HepG2 (cell line): Measurements from ENCODE around the gene GLB1L. TPM values are rescaled to one million over a fixed set of nuclear protein-coding genes. Genes with fewer than 3 reads are reported as not detected.

Experiments used
- BCL6 ChIP-seq: IDR thresholded peaks from 2 replicates; pipeline ENCODE4 v1.6.1; 2016; ENCODE audit warnings: missing genetic modification reagents, missing compliant biosample characterization
- FOXA3 ChIP-seq: IDR thresholded peaks from 2 replicates; pipeline ENCODE4 v1.6.1; 2016; ENCODE audit warnings: missing genetic modification reagents, missing compliant biosample characterization
- HOXD1 ChIP-seq: sonication (generic); formaldehyde crosslinking; IDR thresholded peaks from 2 replicates; pipeline ENCODE4 v1.5.0; 2020; ENCODE audit warnings: missing genetic modification reagents
- SIN3B ChIP-seq: fragments of 150-350 bp; IDR thresholded peaks from 2 replicates; pipeline ENCODE4 v1.6.1; 2014; ENCODE audit warnings: low read length
- SIX4 ChIP-seq: sonication (generic); formaldehyde crosslinking; IDR thresholded peaks from 2 replicates; pipeline ENCODE4 v1.4.0; 2020; ENCODE audit warnings: missing genetic modification reagents
- SMARCE1 ChIP-seq: fragments of 450-650 bp; IDR thresholded peaks from 2 replicates; pipeline ENCODE4 v1.6.1; 2017; ENCODE audit warnings: borderline replicate concordance
- TOPORS ChIP-seq: sonication (generic); formaldehyde crosslinking; IDR thresholded peaks from 2 replicates; pipeline ENCODE4 v1.8.0; 2023; ENCODE audit warnings: mild to moderate bottlenecking, missing genetic modification reagents
- ZNF180 ChIP-seq: sonication (generic); formaldehyde crosslinking; IDR thresholded peaks from 2 replicates; pipeline ENCODE4 v1.4.0; 2020; ENCODE audit warnings: low read depth, missing genetic modification reagents, borderline replicate concordance
- ZNF367 ChIP-seq: sonication (generic); formaldehyde crosslinking; IDR thresholded peaks from 2 replicates; pipeline ENCODE4 v1.4.0; 2020; ENCODE audit warnings: missing genetic modification reagents, borderline replicate concordance
- ZNF564 ChIP-seq: sonication (generic); formaldehyde crosslinking; IDR thresholded peaks from 2 replicates; pipeline ENCODE4 v1.8.1; 2023; ENCODE audit warnings: mild to moderate bottlenecking, missing genetic modification reagents
- ZNF672 ChIP-seq: sonication (generic); formaldehyde crosslinking; IDR thresholded peaks from 2 replicates; pipeline ENCODE4 v1.8.1; 2022; ENCODE audit warnings: missing genetic modification reagents
- ZNF713 ChIP-seq: sonication (generic); formaldehyde crosslinking; IDR thresholded peaks from 2 replicates; pipeline ENCODE4 v1.4.0; 2020; ENCODE audit warnings: mild to moderate bottlenecking, missing genetic modification reagents
- polyA plus RNA-seq, 8 experiments: library from polyadenylated mRNA; depleted of rRNA in 3 of 8; stranded (reverse) in 7 of 8; unstranded in 1 of 8; fragments of >200 nt; fragmentation: Illumina TruSeq in 4 of 8; extraction: Trizol in 4 of 8; gene quantifications; 2 replicates each; pipeline versions ENCODE4 v1.2.1 to v1.2.3, GENCODE V29; 2011 to 2016; ENCODE audit warnings: low read depth in 4 of 8, missing spikeins in 1 of 8, mixed read lengths in 1 of 8; ENCODE audit not compliant: insufficient read depth in 1 of 8
- total RNA-seq, 5 experiments: library from RNA; depleted of rRNA; stranded (reverse); fragments of >200 nt; fragmentation: Illumina TruSeq; extraction: Trizol; gene quantifications; 2 replicates each; pipeline ENCODE4 v1.2.3, GENCODE V29; 2016; ENCODE audit warnings: low read depth in 1 of 5
- TF ChIP-seq, protein P1 (sequence below): IDR thresholded peaks from 2 replicates; pipeline ENCODE4 v1.6.1; 2016; ENCODE audit warnings: missing compliant biosample characterization, missing genetic modification reagents, borderline replicate concordance
- TF ChIP-seq, protein P2 (sequence below): sonication (generic); formaldehyde crosslinking; IDR thresholded peaks from 2 replicates; pipeline ENCODE4 v1.4.0; 2020; ENCODE audit warnings: missing genetic modification reagents; ENCODE audit errors: not compliant biosample characterization
- TF ChIP-seq, protein P3 (sequence below): sonication (generic); formaldehyde crosslinking; IDR thresholded peaks from 2 replicates; pipeline ENCODE4 v1.4.0; 2020; ENCODE audit warnings: missing genetic modification reagents, borderline replicate concordance
- TF ChIP-seq, protein P4 (sequence below): sonication (generic); formaldehyde crosslinking; IDR thresholded peaks from 2 replicates; pipeline ENCODE4 v1.5.0; 2020; ENCODE audit warnings: missing genetic modification reagents, mild to moderate bottlenecking, borderline replicate concordance
- TF ChIP-seq, protein P5 (sequence below): sonication (generic); formaldehyde crosslinking; IDR thresholded peaks from 2 replicates; pipeline ENCODE4 v1.4.0; 2020; ENCODE audit warnings: missing genetic modification reagents
- TF ChIP-seq, protein P6 (sequence below): sonication (generic); formaldehyde crosslinking; IDR thresholded peaks from 2 replicates; pipeline ENCODE4 v1.4.0; 2020; ENCODE audit warnings: mild to moderate bottlenecking, missing genetic modification reagents, borderline replicate concordance

GLB1L gene
- total and polyA plus RNA-seq, 2 of the 13 experiments (the other 11 are each of a cell fraction or from before 2014, with no cell fraction given): 6.8 to 7.3 TPM

DNA sequence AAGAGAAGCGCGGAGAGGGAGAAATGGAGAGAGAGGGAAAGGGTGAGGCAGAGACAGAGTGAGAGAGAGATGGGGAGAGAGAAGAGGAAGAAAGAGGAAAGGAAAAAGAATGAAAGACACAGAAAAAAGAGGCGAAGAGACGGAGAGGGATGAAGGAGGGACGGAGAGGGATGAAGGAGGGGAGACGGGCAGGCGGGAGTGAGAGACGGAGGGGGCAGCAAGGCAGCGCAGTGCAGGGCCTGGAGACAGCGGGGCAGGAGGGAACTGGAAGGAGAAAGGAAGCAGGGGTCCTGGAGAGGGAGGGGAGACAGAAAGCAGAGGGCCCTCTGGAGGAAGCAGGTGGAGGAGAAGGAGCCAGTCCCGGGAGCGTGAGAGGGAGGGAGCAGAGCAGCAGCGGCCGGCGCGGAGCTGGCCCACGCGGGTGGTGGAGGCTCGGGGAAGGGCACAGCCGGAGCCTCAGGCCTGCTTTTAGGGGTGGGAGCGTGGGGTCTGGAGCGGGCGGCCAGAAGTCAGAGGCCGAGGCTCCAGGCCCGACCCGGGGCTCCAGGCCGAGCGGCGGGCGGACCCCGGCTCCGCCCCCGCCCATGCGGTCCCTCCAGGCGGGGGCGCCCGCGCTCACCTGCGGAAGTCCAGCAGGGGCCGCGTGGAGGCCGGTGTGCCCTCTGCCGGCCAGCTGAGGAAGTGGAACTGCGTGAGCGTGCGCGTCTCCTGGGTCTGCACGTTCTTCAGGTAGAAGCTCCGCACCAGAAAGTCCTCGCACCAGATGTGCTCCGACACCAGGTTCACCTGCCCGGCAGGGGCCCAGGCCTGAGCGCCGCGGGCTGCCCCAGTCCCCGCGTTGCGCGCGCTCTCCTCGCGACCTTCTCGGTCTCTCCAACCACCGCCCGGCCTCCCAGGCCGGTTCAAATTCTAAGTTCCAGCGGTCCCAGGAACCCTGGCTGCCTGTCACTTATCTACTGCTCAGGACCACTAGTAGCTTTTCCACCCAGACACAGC, 49.4 kb upstream of the GLB1L start (continued):
- TF ChIP-seq, protein P1, sequence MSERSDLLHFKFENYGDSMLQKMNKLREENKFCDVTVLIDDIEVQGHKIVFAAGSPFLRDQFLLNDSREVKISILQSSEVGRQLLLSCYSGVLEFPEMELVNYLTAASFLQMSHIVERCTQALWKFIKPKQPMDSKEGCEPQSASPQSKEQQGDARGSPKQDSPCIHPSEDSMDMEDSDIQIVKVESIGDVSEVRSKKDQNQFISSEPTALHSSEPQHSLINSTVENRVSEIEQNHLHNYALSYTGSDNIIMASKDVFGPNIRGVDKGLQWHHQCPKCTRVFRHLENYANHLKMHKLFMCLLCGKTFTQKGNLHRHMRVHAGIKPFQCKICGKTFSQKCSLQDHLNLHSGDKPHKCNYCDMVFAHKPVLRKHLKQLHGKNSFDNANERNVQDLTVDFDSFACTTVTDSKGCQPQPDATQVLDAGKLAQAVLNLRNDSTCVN (CRISPR knock-in tag): peak; percentile 63; the same call in 1 of the 2 replicates
- TF ChIP-seq TOPORS (CRISPR knock-in tag) (peak; percentile 80; the same call in 1 of the 2 replicates), ZNF367 (0 out of 2 replicates have a peak, but pooled peaks have one; percentile 71), ZNF713 (CRISPR knock-in tag) (no peak; the same call in 1 of the 2 replicates), FOXA3 (CRISPR knock-in tag) (peak; percentile 74), ZNF672 (CRISPR knock-in tag) (no peak), SMARCE1 (no peak), SIX4 (no peak), BCL6 (CRISPR knock-in tag) (peak; percentile 69), ZNF564 (CRISPR knock-in tag) (no peak), HOXD1 (no peak; the same call in 1 of the 2 replicates), ZNF180 (CRISPR knock-in tag) (no peak), SIN3B (no peak)
- TF ChIP-seq, protein P2, sequence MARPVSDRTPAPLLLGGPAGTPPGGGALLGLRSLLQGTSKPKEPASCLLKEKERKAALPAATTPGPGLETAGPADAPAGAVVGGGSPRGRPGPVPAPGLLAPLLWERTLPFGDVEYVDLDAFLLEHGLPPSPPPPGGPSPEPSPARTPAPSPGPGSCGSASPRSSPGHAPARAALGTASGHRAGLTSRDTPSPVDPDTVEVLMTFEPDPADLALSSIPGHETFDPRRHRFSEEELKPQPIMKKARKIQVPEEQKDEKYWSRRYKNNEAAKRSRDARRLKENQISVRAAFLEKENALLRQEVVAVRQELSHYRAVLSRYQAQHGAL (CRISPR knock-in tag): no peak
- TF ChIP-seq, protein P3, sequence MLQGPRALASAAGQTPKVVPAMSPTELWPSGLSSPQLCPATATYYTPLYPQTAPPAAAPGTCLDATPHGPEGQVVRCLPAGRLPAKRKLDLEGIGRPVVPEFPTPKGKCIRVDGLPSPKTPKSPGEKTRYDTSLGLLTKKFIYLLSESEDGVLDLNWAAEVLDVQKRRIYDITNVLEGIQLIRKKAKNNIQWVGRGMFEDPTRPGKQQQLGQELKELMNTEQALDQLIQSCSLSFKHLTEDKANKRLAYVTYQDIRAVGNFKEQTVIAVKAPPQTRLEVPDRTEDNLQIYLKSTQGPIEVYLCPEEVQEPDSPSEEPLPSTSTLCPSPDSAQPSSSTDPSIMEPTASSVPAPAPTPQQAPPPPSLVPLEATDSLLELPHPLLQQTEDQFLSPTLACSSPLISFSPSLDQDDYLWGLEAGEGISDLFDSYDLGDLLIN: no peak
- TF ChIP-seq, protein P4, sequence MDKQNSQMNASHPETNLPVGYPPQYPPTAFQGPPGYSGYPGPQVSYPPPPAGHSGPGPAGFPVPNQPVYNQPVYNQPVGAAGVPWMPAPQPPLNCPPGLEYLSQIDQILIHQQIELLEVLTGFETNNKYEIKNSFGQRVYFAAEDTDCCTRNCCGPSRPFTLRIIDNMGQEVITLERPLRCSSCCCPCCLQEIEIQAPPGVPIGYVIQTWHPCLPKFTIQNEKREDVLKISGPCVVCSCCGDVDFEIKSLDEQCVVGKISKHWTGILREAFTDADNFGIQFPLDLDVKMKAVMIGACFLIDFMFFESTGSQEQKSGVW: no peak
- TF ChIP-seq, protein P5, sequence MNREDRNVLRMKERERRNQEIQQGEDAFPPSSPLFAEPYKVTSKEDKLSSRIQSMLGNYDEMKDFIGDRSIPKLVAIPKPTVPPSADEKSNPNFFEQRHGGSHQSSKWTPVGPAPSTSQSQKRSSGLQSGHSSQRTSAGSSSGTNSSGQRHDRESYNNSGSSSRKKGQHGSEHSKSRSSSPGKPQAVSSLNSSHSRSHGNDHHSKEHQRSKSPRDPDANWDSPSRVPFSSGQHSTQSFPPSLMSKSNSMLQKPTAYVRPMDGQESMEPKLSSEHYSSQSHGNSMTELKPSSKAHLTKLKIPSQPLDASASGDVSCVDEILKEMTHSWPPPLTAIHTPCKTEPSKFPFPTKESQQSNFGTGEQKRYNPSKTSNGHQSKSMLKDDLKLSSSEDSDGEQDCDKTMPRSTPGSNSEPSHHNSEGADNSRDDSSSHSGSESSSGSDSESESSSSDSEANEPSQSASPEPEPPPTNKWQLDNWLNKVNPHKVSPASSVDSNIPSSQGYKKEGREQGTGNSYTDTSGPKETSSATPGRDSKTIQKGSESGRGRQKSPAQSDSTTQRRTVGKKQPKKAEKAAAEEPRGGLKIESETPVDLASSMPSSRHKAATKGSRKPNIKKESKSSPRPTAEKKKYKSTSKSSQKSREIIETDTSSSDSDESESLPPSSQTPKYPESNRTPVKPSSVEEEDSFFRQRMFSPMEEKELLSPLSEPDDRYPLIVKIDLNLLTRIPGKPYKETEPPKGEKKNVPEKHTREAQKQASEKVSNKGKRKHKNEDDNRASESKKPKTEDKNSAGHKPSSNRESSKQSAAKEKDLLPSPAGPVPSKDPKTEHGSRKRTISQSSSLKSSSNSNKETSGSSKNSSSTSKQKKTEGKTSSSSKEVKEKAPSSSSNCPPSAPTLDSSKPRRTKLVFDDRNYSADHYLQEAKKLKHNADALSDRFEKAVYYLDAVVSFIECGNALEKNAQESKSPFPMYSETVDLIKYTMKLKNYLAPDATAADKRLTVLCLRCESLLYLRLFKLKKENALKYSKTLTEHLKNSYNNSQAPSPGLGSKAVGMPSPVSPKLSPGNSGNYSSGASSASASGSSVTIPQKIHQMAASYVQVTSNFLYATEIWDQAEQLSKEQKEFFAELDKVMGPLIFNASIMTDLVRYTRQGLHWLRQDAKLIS: peak; percentile 77; the same call in 1 of the 2 replicates
- TF ChIP-seq, protein P6, sequence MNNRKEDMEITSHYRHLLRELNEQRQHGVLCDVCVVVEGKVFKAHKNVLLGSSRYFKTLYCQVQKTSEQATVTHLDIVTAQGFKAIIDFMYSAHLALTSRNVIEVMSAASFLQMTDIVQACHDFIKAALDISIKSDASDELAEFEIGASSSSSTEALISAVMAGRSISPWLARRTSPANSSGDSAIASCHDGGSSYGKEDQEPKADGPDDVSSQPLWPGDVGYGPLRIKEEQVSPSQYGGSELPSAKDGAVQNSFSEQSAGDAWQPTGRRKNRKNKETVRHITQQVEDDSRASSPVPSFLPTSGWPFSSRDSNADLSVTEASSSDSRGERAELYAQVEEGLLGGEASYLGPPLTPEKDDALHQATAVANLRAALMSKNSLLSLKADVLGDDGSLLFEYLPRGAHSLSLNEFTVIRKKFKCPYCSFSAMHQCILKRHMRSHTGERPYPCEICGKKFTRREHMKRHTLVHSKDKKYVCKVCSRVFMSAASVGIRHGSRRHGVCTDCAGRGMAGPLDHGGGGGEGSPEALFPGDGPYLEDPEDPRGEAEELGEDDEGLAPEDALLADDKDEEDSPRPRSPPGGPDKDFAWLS (CRISPR knock-in tag): no peak
